Neural cell (in vitro differentiated cells): ENCODE measurements around the gene KIF6. TPM values are rescaled to one million over a fixed set of nuclear protein-coding genes. Genes with fewer than 3 reads are reported as not detected.

Experiments used
- H2AFZ ChIP-seq: fragments of 200-600, 300-800 bp; sonication (generic), shearing (Covaris generic); 2 replicates; pipeline ENCODE4 v1.6.0; 2014; ENCODE audit warnings: low read depth, mild to moderate bottlenecking, antibody characterized with exemption, low read length, moderate library complexity
- H3F3A ChIP-seq: fragments of 200-600 bp; shearing (Covaris generic); 2 replicates; pipeline ENCODE4 v1.6.1; 2016; ENCODE audit warnings: mild to moderate bottlenecking, moderate library complexity, mixed read lengths, antibody characterized with exemption, low read length; ENCODE audit not compliant: insufficient read depth, poor library complexity, severe bottlenecking
- H3K27ac ChIP-seq: fragments of 200-600, 300-800 bp; sonication (generic), shearing (Covaris generic); 2 replicates; pipeline ENCODE4 v1.5.1; 2014; ENCODE audit warnings: mild to moderate bottlenecking, low read length, moderate library complexity
- H3K27me3 ChIP-seq: fragments of 300-800, 200-600 bp; sonication (generic), shearing (Covaris generic); 2 replicates; pipeline ENCODE4 v1.6.0; 2014; ENCODE audit warnings: mild to moderate bottlenecking, low read depth, low read length, moderate library complexity; ENCODE audit not compliant: insufficient read depth
- H3K36me3 ChIP-seq: fragments of 300-800, 200-600 bp; sonication (generic), shearing (Covaris generic); 2 replicates; pipeline ENCODE4 v1.5.1; 2014; ENCODE audit warnings: mild to moderate bottlenecking, antibody characterized with exemption, low read length, moderate library complexity; ENCODE audit not compliant: insufficient read depth
- H3K4me2 ChIP-seq: fragments of 300-800, 200-600 bp; sonication (generic), shearing (Covaris generic); 2 replicates; pipeline ENCODE4 v1.6.0; 2014; ENCODE audit warnings: mild to moderate bottlenecking, low read length
- H3K4me3 ChIP-seq: fragments of 300-800, 200-600 bp; sonication (generic), shearing (Covaris generic); 2 replicates; pipeline ENCODE4 v1.5.1; 2014; ENCODE audit warnings: mild to moderate bottlenecking, low read length, moderate library complexity
- H3K79me2 ChIP-seq: fragments of 200-600 bp; shearing (Covaris generic); replicated peaks from 2 replicates; pipeline ENCODE4 v1.6.0; 2014; ENCODE audit warnings: mild to moderate bottlenecking, low read length, moderate library complexity; ENCODE audit not compliant: insufficient read depth
- H3K9ac ChIP-seq: fragments of 300-800, 200-600 bp; sonication (generic), shearing (Covaris generic); 2 replicates; pipeline ENCODE4 v1.6.1; 2016; ENCODE audit warnings: mild to moderate bottlenecking, low read length, mixed read lengths
- H3K9me2 ChIP-seq: fragments of 200-600 bp; shearing (Covaris generic); 2 replicates; pipeline ENCODE4 v1.6.1; 2016; ENCODE audit warnings: mild to moderate bottlenecking, low read length, mixed read lengths; ENCODE audit not compliant: insufficient read depth
- H3K9me3 ChIP-seq: fragments of 200-600, 300-800 bp; sonication (generic), shearing (Covaris generic); 2 replicates; pipeline ENCODE4 v1.6.1; 2016; ENCODE audit warnings: mild to moderate bottlenecking, mixed run types, low read length, moderate library complexity, mixed read lengths
- H4K20me1 ChIP-seq: fragments of 200-600 bp; shearing (Covaris generic); 2 replicates; pipeline ENCODE4 v1.6.1; 2016; ENCODE audit warnings: mild to moderate bottlenecking, mixed run types; ENCODE audit not compliant: insufficient read depth
- EP300 ChIP-seq: fragments of 450-650 bp; conservative IDR thresholded peaks from 2 replicates; pipeline ENCODE4 v1.6.1; 2014; ENCODE audit warnings: antibody characterized with exemption, mild to moderate bottlenecking, moderate library complexity; ENCODE audit not compliant: poor library complexity, severe bottlenecking
- EZH2 ChIP-seq: fragments of 200-600, 300-800 bp; shearing (Covaris generic), sonication (generic); IDR thresholded peaks from 2 replicates; pipeline ENCODE4 v1.6.1; 2014; ENCODE audit warnings: antibody characterized with exemption, low read length, borderline replicate concordance, mild to moderate bottlenecking; ENCODE audit not compliant: insufficient read depth, poor library complexity, severe bottlenecking
- MXI1 ChIP-seq: fragments of 450-650 bp; conservative IDR thresholded peaks from 2 replicates; pipeline ENCODE4 v1.6.1; 2014; ENCODE audit warnings: antibody characterized with exemption, mild to moderate bottlenecking; ENCODE audit not compliant: poor library complexity, severe bottlenecking
- POLR2AphosphoS5 ChIP-seq: IDR thresholded peaks from 2 replicates; pipeline ENCODE4 v1.6.1; 2012
- RAD21 ChIP-seq: fragments of 450-650 bp; conservative IDR thresholded peaks from 2 replicates; pipeline ENCODE4 v1.6.1; 2014; ENCODE audit warnings: antibody characterized with exemption, mild to moderate bottlenecking, moderate library complexity
- SMC3 ChIP-seq: fragments of 450-650 bp; conservative IDR thresholded peaks from 2 replicates; pipeline ENCODE4 v1.6.1; 2014; ENCODE audit warnings: antibody characterized with exemption, mild to moderate bottlenecking, moderate library complexity; ENCODE audit not compliant: poor library complexity
- TAF1 ChIP-seq: IDR thresholded peaks from 2 replicates; pipeline ENCODE4 v1.6.1; 2012; ENCODE audit warnings: low read depth
- polyA plus RNA-seq: library from polyadenylated mRNA; depleted of rRNA; stranded (reverse); fragments of >200 nt; gene quantifications from 2 replicates; pipeline ENCODE4 v1.2.3, GENCODE V29; 2014
- TF ChIP-seq, protein P1 (sequence below): IDR thresholded peaks from 2 replicates; pipeline ENCODE4 v1.6.1; 2012; ENCODE audit warnings: borderline replicate concordance
- TF ChIP-seq, protein P2 (sequence below): fragments of 450-650 bp; IDR thresholded peaks from 2 replicates; pipeline ENCODE4 v1.5.1; 2014; ENCODE audit warnings: antibody characterized with exemption, mild to moderate bottlenecking, moderate library complexity; ENCODE audit not compliant: poor library complexity, severe bottlenecking

Gene KIF6
- polyA plus RNA-seq, 1 donor from 2014 or later: 2.1 TPM

- Histone ChIP-seq H4K20me1 (no peaks in the 10 kb centered on the region), H3K9ac (no peak overlapping the region), H3K79me2 (no peaks in the 10 kb centered on the region), H3K27ac (no peak overlapping the region), H3F3A (no peaks in the 10 kb centered on the region), H3K9me3 (no peaks in the 10 kb centered on the region), H3K27me3 (no peaks in the 10 kb centered on the region), H2AFZ (no peak overlapping the region), H3K36me3 (no peaks in the 10 kb centered on the region), H3K9me2 (no peaks in the 10 kb centered on the region), H3K4me3 (no peak overlapping the region), H3K4me2 (no peak overlapping the region)
- TF ChIP-seq SMC3 (no peak), POLR2AphosphoS5 (no peak), RAD21 (no peak), TAF1 (no peak), MXI1 (no peak), EP300 (no peak), EZH2 (no peak)
- TF ChIP-seq, protein P1, sequence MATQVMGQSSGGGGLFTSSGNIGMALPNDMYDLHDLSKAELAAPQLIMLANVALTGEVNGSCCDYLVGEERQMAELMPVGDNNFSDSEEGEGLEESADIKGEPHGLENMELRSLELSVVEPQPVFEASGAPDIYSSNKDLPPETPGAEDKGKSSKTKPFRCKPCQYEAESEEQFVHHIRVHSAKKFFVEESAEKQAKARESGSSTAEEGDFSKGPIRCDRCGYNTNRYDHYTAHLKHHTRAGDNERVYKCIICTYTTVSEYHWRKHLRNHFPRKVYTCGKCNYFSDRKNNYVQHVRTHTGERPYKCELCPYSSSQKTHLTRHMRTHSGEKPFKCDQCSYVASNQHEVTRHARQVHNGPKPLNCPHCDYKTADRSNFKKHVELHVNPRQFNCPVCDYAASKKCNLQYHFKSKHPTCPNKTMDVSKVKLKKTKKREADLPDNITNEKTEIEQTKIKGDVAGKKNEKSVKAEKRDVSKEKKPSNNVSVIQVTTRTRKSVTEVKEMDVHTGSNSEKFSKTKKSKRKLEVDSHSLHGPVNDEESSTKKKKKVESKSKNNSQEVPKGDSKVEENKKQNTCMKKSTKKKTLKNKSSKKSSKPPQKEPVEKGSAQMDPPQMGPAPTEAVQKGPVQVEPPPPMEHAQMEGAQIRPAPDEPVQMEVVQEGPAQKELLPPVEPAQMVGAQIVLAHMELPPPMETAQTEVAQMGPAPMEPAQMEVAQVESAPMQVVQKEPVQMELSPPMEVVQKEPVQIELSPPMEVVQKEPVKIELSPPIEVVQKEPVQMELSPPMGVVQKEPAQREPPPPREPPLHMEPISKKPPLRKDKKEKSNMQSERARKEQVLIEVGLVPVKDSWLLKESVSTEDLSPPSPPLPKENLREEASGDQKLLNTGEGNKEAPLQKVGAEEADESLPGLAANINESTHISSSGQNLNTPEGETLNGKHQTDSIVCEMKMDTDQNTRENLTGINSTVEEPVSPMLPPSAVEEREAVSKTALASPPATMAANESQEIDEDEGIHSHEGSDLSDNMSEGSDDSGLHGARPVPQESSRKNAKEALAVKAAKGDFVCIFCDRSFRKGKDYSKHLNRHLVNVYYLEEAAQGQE: no peak
- TF ChIP-seq, protein P2, sequence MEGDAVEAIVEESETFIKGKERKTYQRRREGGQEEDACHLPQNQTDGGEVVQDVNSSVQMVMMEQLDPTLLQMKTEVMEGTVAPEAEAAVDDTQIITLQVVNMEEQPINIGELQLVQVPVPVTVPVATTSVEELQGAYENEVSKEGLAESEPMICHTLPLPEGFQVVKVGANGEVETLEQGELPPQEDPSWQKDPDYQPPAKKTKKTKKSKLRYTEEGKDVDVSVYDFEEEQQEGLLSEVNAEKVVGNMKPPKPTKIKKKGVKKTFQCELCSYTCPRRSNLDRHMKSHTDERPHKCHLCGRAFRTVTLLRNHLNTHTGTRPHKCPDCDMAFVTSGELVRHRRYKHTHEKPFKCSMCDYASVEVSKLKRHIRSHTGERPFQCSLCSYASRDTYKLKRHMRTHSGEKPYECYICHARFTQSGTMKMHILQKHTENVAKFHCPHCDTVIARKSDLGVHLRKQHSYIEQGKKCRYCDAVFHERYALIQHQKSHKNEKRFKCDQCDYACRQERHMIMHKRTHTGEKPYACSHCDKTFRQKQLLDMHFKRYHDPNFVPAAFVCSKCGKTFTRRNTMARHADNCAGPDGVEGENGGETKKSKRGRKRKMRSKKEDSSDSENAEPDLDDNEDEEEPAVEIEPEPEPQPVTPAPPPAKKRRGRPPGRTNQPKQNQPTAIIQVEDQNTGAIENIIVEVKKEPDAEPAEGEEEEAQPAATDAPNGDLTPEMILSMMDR: no peak
These were observed 355.2 kb downstream of the KIF6 start for GRCh38 chr6:39369987-39370386.

DNA sequence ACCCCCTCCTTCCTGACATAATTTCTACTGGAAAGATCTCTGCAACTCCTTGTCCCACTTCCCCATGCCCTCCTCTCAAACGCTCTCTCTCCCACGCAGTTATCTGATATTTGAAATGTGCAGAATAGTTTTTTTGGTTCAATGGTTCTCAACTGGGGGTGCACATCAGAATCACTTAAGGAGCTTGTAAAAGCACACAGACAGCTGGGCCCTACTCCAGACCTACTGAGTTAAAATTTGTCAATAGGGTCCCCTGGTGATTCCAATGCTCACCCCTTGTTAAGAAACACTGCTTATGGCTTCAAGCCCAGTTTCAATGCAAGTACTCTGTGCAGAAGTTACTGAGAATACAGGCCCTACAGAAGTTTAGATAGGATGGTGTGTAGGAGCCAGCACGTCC lies 357.5 kb downstream of the KIF6 start:
- H3K9me2 ChIP-seq: no peaks in the 10 kb centered on the region
- no peak overlapping the region for H3K9ac ChIP-seq
- no peak overlapping the region for H2AFZ ChIP-seq
- no peak overlapping the region for H3K4me3 ChIP-seq
- H3F3A ChIP-seq: no peaks in the 10 kb centered on the region
- no peak overlapping the region for H3K27ac ChIP-seq
- no peaks in the 10 kb centered on the region for H3K36me3 ChIP-seq
- H3K9me3 ChIP-seq: no peaks in the 10 kb centered on the region
- H3K27me3 ChIP-seq: no peaks in the 10 kb centered on the region
- no peaks in the 10 kb centered on the region for H3K79me2 ChIP-seq
- TF ChIP-seq RAD21 (no peak), POLR2AphosphoS5 (no peak), EP300 (no peak), TAF1 (no peak), MXI1 (no peak), SMC3 (no peak), EZH2 (no peak)
- TF ChIP-seq, protein P1: no peak
- TF ChIP-seq, protein P2: no peak
- H3K4me2 ChIP-seq: no peak overlapping the region
- no peaks in the 10 kb centered on the region for H4K20me1 ChIP-seq
